Measurements from ENCODE around the gene ITGA7. TPM values are rescaled to one million over a fixed set of nuclear protein-coding genes. Genes with fewer than 3 reads are reported as not detected.
A peak's percentile ranks its signal among the peaks of the same experiment; 100 is the strongest.

ITGA7 gene
- total RNA-seq, 4 donors from 2014 or later: 69.7 to 206 (median 92.0) TPM

GRCh38 chr12:55733858-55734257 lies 26.2 kb upstream of the ITGA7 start:
- intact Hi-C loops (cut with DNase I; ENCODE audit: low total_unique reads) (no loop called here), in situ Hi-C loops (cut with MboI; ENCODE audit: low sequenced_read_pairs in 4 of 4) (loop anchor here in 1 of 4 donors (10.0 kb wide), 1 partner anchor 91 kb away; the partner anchor contains the start of gene DNAJC14)
- Histone ChIP-seq H3K36me3 (no peaks in the 10 kb centered on the region), H3K4me1 (peaks cover 17 to 19% of the 10 kb centered on the region in 2 donors), H3K27me3 (no peaks in the 10 kb centered on the region), H3K9me3 (no peaks in the 10 kb centered on the region), H3K4me3 (no peak overlapping the region), H3K27ac (no peak overlapping the region)
- no peak for DNase-seq
- ATAC-seq: no peak
- TF ChIP-seq CTCF (IDR thresholded peaks at IDR 0.05 in 4 of 5, conservative IDR thresholded peaks at IDR 0.05 in 1 of 5): no peak
- TF ChIP-seq POLR2A (IDR thresholded peaks at IDR 0.05): no peak

GRCh38 chr12:55733021-55733555 lies 25.4 kb upstream of the ITGA7 start:
- Histone ChIP-seq H3K27me3 (no peaks in the 10 kb centered on the region), H3K27ac (no peak overlapping the region), H3K36me3 (no peaks in the 10 kb centered on the region), H3K9me3 (no peaks in the 10 kb centered on the region), H3K4me3 (no peak overlapping the region), H3K4me1 (peaks cover 11 to 14% of the 10 kb centered on the region in 2 donors)
- intact Hi-C loops (cut with DNase I; ENCODE audit: low total_unique reads): no loop called here
- no peak for ATAC-seq
- TF ChIP-seq POLR2A (IDR thresholded peaks at IDR 0.05) (no peak), CTCF (IDR thresholded peaks at IDR 0.05 in 4 of 5, conservative IDR thresholded peaks at IDR 0.05 in 1 of 5) (no peak)
- no peak for DNase-seq
- in situ Hi-C loops (cut with MboI; ENCODE audit: low sequenced_read_pairs in 4 of 4): loop anchor here in 1 of 4 donors (10.0 kb wide), 1 partner anchor 92 kb away; the partner anchor contains the start of gene DNAJC14

GRCh38 chr12:55732288-55732687 lies 24.6 kb upstream of the ITGA7 start:
- DNase-seq: no peak
- Histone ChIP-seq H3K27me3 (no peaks in the 10 kb centered on the region), H3K36me3 (no peaks in the 10 kb centered on the region), H3K4me1 (peaks cover 11 to 19% of the 10 kb centered on the region in 2 donors), H3K9me3 (no peaks in the 10 kb centered on the region), H3K4me3 (no peak overlapping the region), H3K27ac (no peak overlapping the region)
- in situ Hi-C loops (cut with MboI; ENCODE audit: low sequenced_read_pairs in 4 of 4) (loop anchor here in 1 of 4 donors (10.0 kb wide), 1 partner anchor 93 kb away; the partner anchor contains the start of gene DNAJC14), intact Hi-C loops (cut with DNase I; ENCODE audit: low total_unique reads) (no loop called here)
- ATAC-seq: no peak
- no peak for TF ChIP-seq CTCF (IDR thresholded peaks at IDR 0.05 in 4 of 5, conservative IDR thresholded peaks at IDR 0.05 in 1 of 5)
- TF ChIP-seq POLR2A (IDR thresholded peaks at IDR 0.05): no peak

DNA sequence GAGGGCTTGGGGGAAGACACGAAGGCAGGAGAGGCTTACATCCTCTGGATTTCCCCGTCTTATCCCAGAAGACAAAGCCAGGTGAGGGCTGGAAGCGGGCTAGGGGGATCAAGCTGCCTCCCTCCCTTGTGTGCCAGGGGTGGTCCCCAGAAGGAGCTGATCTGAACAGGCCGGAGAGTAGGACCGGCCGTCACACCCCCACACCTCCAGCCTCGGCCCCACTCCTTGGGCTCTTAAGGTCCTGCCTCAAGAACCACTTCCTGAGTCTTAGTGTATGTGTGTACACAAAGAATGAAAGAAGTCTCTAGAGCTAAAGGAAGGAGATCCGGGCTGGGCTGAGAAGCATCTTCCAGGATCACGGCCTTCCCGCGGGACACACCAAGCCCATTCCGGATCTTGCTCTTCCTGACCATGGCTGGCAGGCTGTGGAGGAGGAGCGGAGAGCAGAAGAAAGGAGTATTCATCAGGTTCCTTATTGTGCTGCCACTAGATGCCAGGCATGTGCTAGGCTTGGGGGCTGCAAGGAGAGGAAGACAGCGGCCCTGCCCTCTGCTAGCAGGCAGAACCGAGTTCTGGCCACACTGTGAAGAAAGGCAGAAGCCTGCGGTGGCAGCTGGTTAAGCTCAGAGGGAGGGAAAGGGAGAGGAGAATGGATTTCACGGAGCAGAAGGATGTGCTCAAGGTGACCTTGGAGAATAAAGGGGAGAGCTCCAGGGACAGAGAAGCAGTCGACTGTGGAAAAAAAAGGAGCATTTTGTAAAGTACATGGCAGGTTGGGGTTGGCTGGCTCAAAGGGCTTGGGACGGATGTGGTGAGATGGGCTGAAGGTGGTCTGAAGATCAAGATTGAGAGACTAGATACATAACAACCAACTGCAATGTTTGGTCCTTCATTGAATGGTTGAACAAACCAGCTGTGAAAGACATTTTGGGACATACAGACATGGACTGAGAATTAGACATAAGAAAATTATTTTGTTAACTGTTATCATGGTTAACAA lies 22.4 kb upstream of the ITGA7 start:
- peak overlapping the region; percentile 84 to 96 (median 92) for H3K4me3 ChIP-seq
- H3K27ac ChIP-seq: peak overlapping the region; percentile 99 to 100 (median 99)
- DNase-seq (no peak), ATAC-seq (peak; percentile 2 to 3)
- peaks cover 21 to 29% of the 10 kb centered on the region in 2 donors for H3K4me1 ChIP-seq
- intact Hi-C loops (cut with DNase I; ENCODE audit: low total_unique reads): loop anchor here (1.0 to 10.0 kb wide), 8 partner anchors 87 to 1735 kb away; partner anchors contain the start of genes BAZ2A, NAB2, NACA and RAB5B
- in situ Hi-C loops (cut with MboI; ENCODE audit: low sequenced_read_pairs in 4 of 4): loop anchor here in 1 of 4 donors (10.0 kb wide), 2 partner anchors 55 to 95 kb away; partner anchors contain the start of gene DNAJC14
- no peaks in the 10 kb centered on the region for H3K9me3 ChIP-seq
- no peaks in the 10 kb centered on the region for H3K27me3 ChIP-seq
- TF ChIP-seq CTCF (IDR thresholded peaks at IDR 0.05 in 4 of 5, conservative IDR thresholded peaks at IDR 0.05 in 1 of 5) (no peak), POLR2A (IDR thresholded peaks at IDR 0.05) (peak in 1 of 2 donors; percentile 44)
- H3K36me3 ChIP-seq: peaks cover 0 to 20% of the 10 kb centered on the region in 2 donors
